GM12878 (cell line): ENCODE results near the gene DCAF8. TPM values are rescaled to one million over a fixed set of nuclear protein-coding genes. Genes with fewer than 3 reads are reported as not detected.

ENCODE experiments used
- ATAC-seq: fragments of 200-7000 bp; cut with Tn5 transposase; 3 replicates; pipeline ENCODE4 v1.9.1; 2020; ENCODE audit warnings: mild to moderate bottlenecking, moderate library complexity
- BruUV-seq: library from RNA; stranded (reverse); fragments of 400-500 nt; replicated peaks from 2 replicates; lab custom pipeline; 2021; lab: Mats Ljungman, UMichigan
- CTCF ChIA-PET: fragments of 300-600 bp; sonication (Branson Sonifier 250); formaldehyde crosslinking; extraction: SDS; loops from one replicate; lab custom pipeline; 2021; ENCODE audit warnings: inconsistent platforms; lab: Yijun Ruan, JAX
- POLR2A ChIA-PET: fragments of 350-600 bp; formaldehyde crosslinking; extraction: SDS; loops from one replicate; lab custom pipeline; 2021; ENCODE audit warnings: inconsistent platforms; lab: Charles Lee
- RAD21 ChIA-PET: fragments of 300-600 bp; sonication (Branson Sonifier 250); formaldehyde crosslinking; loops from one replicate; lab custom pipeline; 2023; ENCODE audit warnings: antibody characterized with exemption; ENCODE audit not compliant: unreplicated experiment; lab: Charles Lee
- SMC1A ChIA-PET: fragments of 300-600 bp; sonication (Branson Sonifier 250); formaldehyde crosslinking; loops from one replicate; lab custom pipeline; 2023; ENCODE audit not compliant: unreplicated experiment, uncharacterized antibody; lab: Charles Lee
- DNase-seq: peaks from one replicate; pipeline ENCODE4 v3.0.0-alpha.2; 2011; ENCODE audit warnings: low read depth, low spot score
- FAIRE-seq: peaks from 3 replicates; lab custom pipeline; 2011; peaks lifted over from hg19 to GRCh38; lab: Jason Lieb, UNC
- H2AFZ ChIP-seq: 2 replicates; pipeline ENCODE4 v1.6.0; 2011; ENCODE audit warnings: low read depth, low read length, control low read depth; ENCODE audit not compliant: control insufficient read depth
- H3K27ac ChIP-seq: 2 replicates; pipeline ENCODE4 v1.5.1; 2011; ENCODE audit warnings: control low read depth; ENCODE audit not compliant: control insufficient read depth, insufficient read depth
- H3K27me3 ChIP-seq, 2 experiments: replicated peaks in 1 of 2; 2 replicates each; pipeline versions ENCODE4 v1.6.0 to v1.6.1; 2011; ENCODE audit warnings: low read length in 1 of 2; ENCODE audit not compliant: control insufficient read depth in 2 of 2, insufficient read depth in 2 of 2
- H3K36me3 ChIP-seq, 2 experiments: 2 replicates each; pipeline ENCODE4 v1.5.1; 2011; ENCODE audit warnings: low read length in 1 of 2; ENCODE audit not compliant: control insufficient read depth in 2 of 2, insufficient read depth in 2 of 2
- H3K4me1 ChIP-seq: 2 replicates; pipeline ENCODE4 v1.6.1; 2011; ENCODE audit warnings: mild to moderate bottlenecking, low read length, moderate library complexity, mixed read lengths; ENCODE audit not compliant: control insufficient read depth, insufficient read depth
- H3K4me2 ChIP-seq: 2 replicates; pipeline ENCODE4 v1.6.0; 2011; ENCODE audit warnings: control low read depth; ENCODE audit not compliant: control insufficient read depth, insufficient read depth
- H3K4me3 ChIP-seq: fragments of 200-600 bp; sonication (generic); 2 replicates; pipeline ENCODE4 v1.5.1; 2016
- H3K79me2 ChIP-seq: 2 replicates; pipeline ENCODE4 v1.6.0; 2011; ENCODE audit warnings: low read length; ENCODE audit not compliant: control insufficient read depth, insufficient read depth
- H3K9ac ChIP-seq: 2 replicates; pipeline ENCODE4 v1.8.0; 2011; ENCODE audit warnings: low read length, control low read depth, mixed read lengths; ENCODE audit not compliant: control insufficient read depth, insufficient read depth
- H3K9me3 ChIP-seq: replicated peaks from 3 replicates; pipeline ENCODE4 v1.5.1; 2011; ENCODE audit warnings: mild to moderate bottlenecking, low read length; ENCODE audit not compliant: control insufficient read depth, insufficient read depth
- H4K20me1 ChIP-seq: 2 replicates; pipeline ENCODE4 v1.6.0; 2011; ENCODE audit not compliant: control insufficient read depth, insufficient read depth
- CBX3 ChIP-seq: fragments of 200-600 bp; sonication (generic); IDR thresholded peaks from 2 replicates; pipeline ENCODE4 v1.6.1; 2016; ENCODE audit warnings: low read depth, borderline replicate concordance
- CREM ChIP-seq: IDR thresholded peaks from 2 replicates; pipeline ENCODE4 v1.6.1; 2014; ENCODE audit warnings: antibody characterized with exemption, low read depth
- MTA2 ChIP-seq: fragments of 450-650 bp; IDR thresholded peaks from 2 replicates; pipeline ENCODE4 v1.6.1; 2016; ENCODE audit warnings: low read depth, mild to moderate bottlenecking, moderate library complexity
- MYB ChIP-seq: fragments of 150-350 bp; IDR thresholded peaks from 2 replicates; pipeline ENCODE4 v1.6.1; 2014; ENCODE audit warnings: mild to moderate bottlenecking, low read depth, low read length, borderline replicate concordance
- POLR2AphosphoS5 ChIP-seq: IDR thresholded peaks from 2 replicates; pipeline ENCODE4 v1.6.1; 2011; ENCODE audit warnings: mild to moderate bottlenecking, low read length, inconsistent platforms
- SMC3 ChIP-seq: IDR thresholded peaks from 2 replicates; pipeline ENCODE4 v1.6.1; 2011; ENCODE audit warnings: low read length, improper control_type of control experiment, borderline replicate concordance
- TCF12 ChIP-seq: IDR thresholded peaks from 2 replicates; pipeline ENCODE4 v1.6.1; 2011; ENCODE audit warnings: low read depth, mild to moderate bottlenecking, low read length
- TCF7 ChIP-seq: IDR thresholded peaks from 2 replicates; pipeline ENCODE4 v1.6.1; 2014; ENCODE audit warnings: antibody characterized with exemption, borderline replicate concordance
- ZNF274 ChIP-seq: IDR thresholded peaks from one replicate; pipeline ENCODE4 v1.8.0; 2011; ENCODE audit not compliant: insufficient read length, insufficient read depth
- WGBS: methylation state at CpG from one replicate; pipeline ENCODE4 v1.1.6; 2016; ENCODE audit warnings: low lambda C conversion rate; ENCODE audit not compliant: insufficient replicate concordance, insufficient coverage; ENCODE audit errors: missing lambda C conversion rate; 5-methylcytosine and 5-hydroxymethylcytosine counted together
- in situ Hi-C: fragments of 300-500 bp; cut with MboI; formaldehyde crosslinking; loops from 9 replicates; pipeline ENCODE4 v1.14.3; 2018; ENCODE audit warnings: mixed read lengths
- intact Hi-C: fragments of 100-400 bp; cut with micrococcal nuclease; formaldehyde crosslinking; loops from one replicate; pipeline ENCODE4 v1.14.2; 2022; ENCODE audit not compliant: unreplicated experiment
- polyA plus RNA-seq, 11 experiments: library from polyadenylated mRNA; depleted of rRNA in 4 of 11; unstranded in 6 of 11; stranded (reverse) in 5 of 11; fragments of >200 nt; fragmentation: Nextera tagmentation in 4 of 11; fragmentation: Illumina TruSeq in 1 of 11; extraction: Ambion mirVana in 4 of 11; extraction: Trizol in 1 of 11; gene quantifications; 1 replicate in 1 of 11; 2 replicates in 10 of 11; pipeline versions ENCODE4 v1.2.1 to v1.2.3, GENCODE V29; 2011 to 2016; ENCODE audit warnings: inconsistent platforms in 2 of 11, missing spikeins in 2 of 11, low read depth in 1 of 11
- total RNA-seq, 4 experiments: library from RNA; depleted of rRNA in 3 of 4; stranded (reverse); fragments of >200 nt in 3 of 4; fragmentation: Illumina TruSeq in 1 of 4; extraction: Trizol in 1 of 4; gene quantifications; 2 replicates each; pipeline versions ENCODE4 v1.2.1 to v1.2.3, GENCODE V29; 2013 to 2021
- TF ChIP-seq, protein P1 (sequence below): IDR thresholded peaks from 2 replicates; pipeline ENCODE4 v1.6.1; 2012; ENCODE audit warnings: low read depth, low read length, improper control_type of control experiment

The DCAF8 gene
- total and polyA plus RNA-seq, 10 of the 15 experiments (the other 5 are each of a cell fraction or from before 2014, with no cell fraction given) = 10.4 to 152 (median 84.6) TPM

DNA sequence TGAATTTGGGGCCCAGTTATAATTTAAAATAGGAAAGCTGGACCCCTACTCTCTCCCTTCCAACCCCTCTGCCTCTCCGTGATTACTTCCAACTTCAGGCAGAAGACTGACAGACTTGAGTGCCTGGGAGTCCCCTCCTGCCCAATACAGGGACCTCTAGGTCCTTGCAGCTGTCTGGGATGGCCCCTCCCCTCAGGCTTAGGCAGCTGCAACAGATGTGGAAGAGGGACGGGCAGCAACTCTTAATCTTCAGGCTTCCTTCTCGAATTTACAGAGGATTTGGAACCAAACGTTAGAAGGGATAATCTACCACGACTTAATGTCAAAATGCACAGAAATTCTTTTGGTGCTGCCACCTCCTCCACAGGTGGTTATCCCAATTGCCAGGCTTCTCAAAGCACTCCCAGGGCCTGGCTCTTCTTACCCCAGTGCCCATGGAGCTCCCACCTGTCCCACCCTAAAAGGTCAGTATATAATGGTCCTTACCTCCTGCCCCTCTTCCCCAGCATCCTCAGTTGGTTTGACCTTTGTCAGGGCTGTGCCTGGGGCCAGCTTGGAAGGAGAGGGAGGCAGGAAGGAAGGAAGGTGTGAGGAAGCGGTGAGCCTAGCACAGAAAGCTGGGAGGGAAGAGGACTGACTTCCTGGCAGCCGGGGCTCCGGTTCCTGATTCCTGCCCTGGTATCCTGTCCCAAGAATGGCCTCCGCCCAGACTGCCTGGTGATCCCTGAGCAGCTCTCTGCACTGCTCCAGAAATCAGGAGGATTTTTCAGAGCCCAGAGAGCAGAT lies 54.4 kb downstream of the DCAF8 start:
- in situ Hi-C loops = no loop called here
- DNase-seq (no peak), FAIRE-seq (no peak), ATAC-seq (no peak)
- Histone ChIP-seq H3K36me3 (peaks cover 14% of the 10 kb centered on the region in 2 experiments; a peak in 3 of 4 replicates), H3K79me2 (peaks cover 35% of the 10 kb centered on the region), H3K4me1 (peaks cover 26% of the 10 kb centered on the region), H3K4me2 (peak overlapping the region; percentile 82), H3K27me3 (no peaks in the 10 kb centered on the region), H4K20me1 (no peaks in the 10 kb centered on the region), H3K9ac (no peak overlapping the region; the same call in 1 of the 2 replicates), H2AFZ (no peak overlapping the region), H3K4me3 (no peak overlapping the region), H3K9me3 (no peaks in the 10 kb centered on the region), H3K27ac (no peak overlapping the region)
- WGBS = 75% methylated on average over 9 of the region's 9 CpGs
- ChIA-PET RAD21 (interaction anchor here (1.2 to 3.2 kb wide), 4 partner anchors 8 to 84 kb away, joined by 3 to 16 read pairs (median 7); no protein-coding TSS in a partner anchor), POLR2A (interaction anchor here (0.8 to 1.8 kb wide), 5 partner anchors 41 to 130 kb away, joined by 3 to 5 read pairs (median 3); no protein-coding TSS in a partner anchor), SMC1A (interaction anchor here (0.8 to 11.5 kb wide), 9 partner anchors 10 to 83 kb away, joined by 3 to 95 read pairs (median 7); no protein-coding TSS in a partner anchor), CTCF (interaction anchor here (0.7 to 7.7 kb wide), 11 partner anchors 10 to 167 kb away, joined by 3 to 46 read pairs (median 4); partner anchors contain the start of gene DCAF8)
- intact Hi-C loops = no loop called here
- TF ChIP-seq SMC3 = no peak
- TF ChIP-seq POLR2AphosphoS5 = peak; percentile 25; the same call in 1 of the 2 replicates
- BruUV-seq = no TSS peak

- ChIA-PET POLR2A (interaction anchor here (1.0 to 1.8 kb wide), 4 partner anchors 51 to 131 kb away, joined by 3 to 5 read pairs (median 3); partner anchors contain the start of gene PEX19), SMC1A (interaction anchor here (1.3 to 11.5 kb wide), 7 partner anchors 9 to 84 kb away, joined by 3 to 95 read pairs (median 6); no protein-coding TSS in a partner anchor), RAD21 (interaction anchor here (1.0 to 3.2 kb wide), 4 partner anchors 9 to 84 kb away, joined by 3 to 16 read pairs (median 6); no protein-coding TSS in a partner anchor), CTCF (interaction anchor here (0.6 to 7.7 kb wide), 10 partner anchors 13 to 735 kb away, joined by 3 to 46 read pairs (median 5); partner anchors contain the start of gene DCAF8)
- Histone ChIP-seq H3K36me3 (peaks cover 9 to 11% of the 10 kb centered on the region in 2 experiments; a peak in 3 of 4 replicates), H3K27ac (peak overlapping the region; percentile 17; the same call in 1 of the 2 replicates), H3K9ac (peak overlapping the region; percentile 7; the same call in 1 of the 2 replicates), H2AFZ (no peak overlapping the region), H3K79me2 (peaks cover 35% of the 10 kb centered on the region), H3K4me2 (peak overlapping the region; percentile 82), H3K9me3 (no peaks in the 10 kb centered on the region), H3K27me3 (no peaks in the 10 kb centered on the region), H4K20me1 (no peaks in the 10 kb centered on the region), H3K4me3 (peak overlapping the region; percentile 99), H3K4me1 (peaks cover 26% of the 10 kb centered on the region)
- intact Hi-C loops (no loop called here), in situ Hi-C loops (no loop called here)
- DNase-seq (no peak), ATAC-seq (no peak), FAIRE-seq (no peak)
- no TSS peak for BruUV-seq
- 85% methylated on average over 4 of the region's 4 CpGs for WGBS
- TF ChIP-seq ZNF274 (no peak), TCF12 (no peak), MTA2 (no peak), TCF7 (no peak), CREM (no peak), MYB (no peak), CBX3 (no peak)
- TF ChIP-seq, protein P1, sequence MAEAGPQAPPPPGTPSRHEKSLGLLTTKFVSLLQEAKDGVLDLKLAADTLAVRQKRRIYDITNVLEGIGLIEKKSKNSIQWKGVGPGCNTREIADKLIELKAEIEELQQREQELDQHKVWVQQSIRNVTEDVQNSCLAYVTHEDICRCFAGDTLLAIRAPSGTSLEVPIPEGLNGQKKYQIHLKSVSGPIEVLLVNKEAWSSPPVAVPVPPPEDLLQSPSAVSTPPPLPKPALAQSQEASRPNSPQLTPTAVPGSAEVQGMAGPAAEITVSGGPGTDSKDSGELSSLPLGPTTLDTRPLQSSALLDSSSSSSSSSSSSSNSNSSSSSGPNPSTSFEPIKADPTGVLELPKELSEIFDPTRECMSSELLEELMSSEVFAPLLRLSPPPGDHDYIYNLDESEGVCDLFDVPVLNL = no peak
These were observed 55.2 kb downstream of the DCAF8 start for GRCh38 chr1:160207118-160207650.
